Epithelial cell of esophagus (primary cell): ENCODE data around the gene ATXN7.
A peak's percentile ranks its signal among the peaks of the same experiment; 100 is the strongest.

Source experiments
- DNase-seq: peaks from one replicate; pipeline ENCODE4 v3.0.0; 2010; ENCODE audit warnings: low read depth
- H3K4me3 ChIP-seq: 2 replicates; pipeline ENCODE4 v1.5.1; 2011; ENCODE audit warnings: mild to moderate bottlenecking, low read length, control low read depth
- TF ChIP-seq, protein P1 (sequence below): IDR thresholded peaks from 2 replicates; pipeline ENCODE4 v1.5.1; 2011; ENCODE audit warnings: low read depth, mild to moderate bottlenecking, low read length, control low read depth, inconsistent platforms; ENCODE audit not compliant: insufficient read depth; ENCODE audit errors: missing control alignments

Gene ATXN7

DNA sequence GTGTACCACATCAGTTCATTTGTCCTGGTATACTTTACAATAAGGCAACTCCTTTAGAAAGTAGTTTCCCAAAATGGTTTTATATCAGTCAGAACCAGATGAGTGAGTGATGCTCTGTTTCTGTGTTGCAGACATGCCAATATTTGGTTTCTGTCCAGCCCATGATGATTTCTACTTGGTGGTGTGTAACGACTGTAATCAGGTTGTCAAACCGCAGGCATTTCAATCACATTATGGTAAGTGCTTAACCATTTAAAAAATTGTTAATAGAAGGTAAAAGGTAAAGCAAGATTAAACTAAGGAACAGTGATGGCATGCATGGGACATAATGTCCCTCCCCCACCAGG, 88.6 kb downstream of the ATXN7 start:
- H3K4me3 ChIP-seq = no peak overlapping the region
- TF ChIP-seq, protein P1, sequence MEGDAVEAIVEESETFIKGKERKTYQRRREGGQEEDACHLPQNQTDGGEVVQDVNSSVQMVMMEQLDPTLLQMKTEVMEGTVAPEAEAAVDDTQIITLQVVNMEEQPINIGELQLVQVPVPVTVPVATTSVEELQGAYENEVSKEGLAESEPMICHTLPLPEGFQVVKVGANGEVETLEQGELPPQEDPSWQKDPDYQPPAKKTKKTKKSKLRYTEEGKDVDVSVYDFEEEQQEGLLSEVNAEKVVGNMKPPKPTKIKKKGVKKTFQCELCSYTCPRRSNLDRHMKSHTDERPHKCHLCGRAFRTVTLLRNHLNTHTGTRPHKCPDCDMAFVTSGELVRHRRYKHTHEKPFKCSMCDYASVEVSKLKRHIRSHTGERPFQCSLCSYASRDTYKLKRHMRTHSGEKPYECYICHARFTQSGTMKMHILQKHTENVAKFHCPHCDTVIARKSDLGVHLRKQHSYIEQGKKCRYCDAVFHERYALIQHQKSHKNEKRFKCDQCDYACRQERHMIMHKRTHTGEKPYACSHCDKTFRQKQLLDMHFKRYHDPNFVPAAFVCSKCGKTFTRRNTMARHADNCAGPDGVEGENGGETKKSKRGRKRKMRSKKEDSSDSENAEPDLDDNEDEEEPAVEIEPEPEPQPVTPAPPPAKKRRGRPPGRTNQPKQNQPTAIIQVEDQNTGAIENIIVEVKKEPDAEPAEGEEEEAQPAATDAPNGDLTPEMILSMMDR = no peak
- no peak for DNase-seq

DNA sequence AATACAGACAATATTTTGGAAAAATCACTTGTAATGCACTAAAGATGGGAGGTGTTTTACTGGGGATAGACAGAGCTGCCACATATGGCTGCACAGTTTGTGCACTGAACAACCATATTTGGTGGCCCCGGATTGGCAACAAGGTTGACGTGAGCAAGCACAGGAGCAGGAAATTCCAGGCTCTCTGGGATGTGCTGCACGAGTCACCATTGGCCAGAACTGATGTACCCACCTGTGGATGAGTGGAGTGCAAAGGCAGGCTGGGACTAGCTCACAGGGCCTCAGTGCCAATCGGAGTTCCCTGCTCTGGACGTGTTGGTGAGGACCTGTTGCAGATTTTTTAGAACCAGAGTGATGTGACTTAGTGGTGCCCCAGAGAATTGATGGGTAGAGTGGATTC, 90.5 kb downstream of the ATXN7 start:
- peak; percentile 97 for DNase-seq
- TF ChIP-seq, protein P1 = no peak
- H3K4me3 ChIP-seq = no peak overlapping the region

DNA sequence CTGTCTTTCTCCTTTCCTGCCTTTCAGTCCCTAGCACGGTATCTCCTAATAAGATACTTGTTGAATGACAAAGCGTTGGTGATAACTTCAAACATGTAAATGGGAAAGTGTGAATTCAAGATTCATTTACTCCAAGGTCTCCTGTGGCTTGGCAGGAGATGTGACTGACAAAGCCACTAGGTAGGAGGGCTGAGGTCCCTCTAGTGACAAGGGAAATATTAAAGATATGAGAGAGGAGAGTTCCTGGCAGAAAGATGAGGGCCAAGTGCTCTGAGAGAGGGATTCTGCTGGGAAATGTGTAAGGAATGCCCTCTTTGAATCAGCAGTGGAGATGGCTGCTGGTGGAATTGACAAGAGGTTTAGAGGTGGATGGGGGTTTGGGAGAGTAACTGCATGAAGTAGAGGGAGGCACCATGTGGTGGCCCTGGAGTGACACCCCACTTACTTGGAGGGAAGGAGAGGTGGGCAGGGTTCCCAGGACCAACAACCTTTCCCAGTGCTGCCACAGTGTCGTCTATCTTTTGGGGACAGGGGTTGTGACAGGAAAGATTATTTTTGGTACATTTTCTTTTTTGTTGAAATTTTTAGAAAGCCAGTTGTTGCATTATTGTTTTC, 91.5 kb downstream of the ATXN7 start:
- H3K4me3 ChIP-seq = no peak overlapping the region
- TF ChIP-seq, protein P1 = no peak
- DNase-seq = no peak

DNA sequence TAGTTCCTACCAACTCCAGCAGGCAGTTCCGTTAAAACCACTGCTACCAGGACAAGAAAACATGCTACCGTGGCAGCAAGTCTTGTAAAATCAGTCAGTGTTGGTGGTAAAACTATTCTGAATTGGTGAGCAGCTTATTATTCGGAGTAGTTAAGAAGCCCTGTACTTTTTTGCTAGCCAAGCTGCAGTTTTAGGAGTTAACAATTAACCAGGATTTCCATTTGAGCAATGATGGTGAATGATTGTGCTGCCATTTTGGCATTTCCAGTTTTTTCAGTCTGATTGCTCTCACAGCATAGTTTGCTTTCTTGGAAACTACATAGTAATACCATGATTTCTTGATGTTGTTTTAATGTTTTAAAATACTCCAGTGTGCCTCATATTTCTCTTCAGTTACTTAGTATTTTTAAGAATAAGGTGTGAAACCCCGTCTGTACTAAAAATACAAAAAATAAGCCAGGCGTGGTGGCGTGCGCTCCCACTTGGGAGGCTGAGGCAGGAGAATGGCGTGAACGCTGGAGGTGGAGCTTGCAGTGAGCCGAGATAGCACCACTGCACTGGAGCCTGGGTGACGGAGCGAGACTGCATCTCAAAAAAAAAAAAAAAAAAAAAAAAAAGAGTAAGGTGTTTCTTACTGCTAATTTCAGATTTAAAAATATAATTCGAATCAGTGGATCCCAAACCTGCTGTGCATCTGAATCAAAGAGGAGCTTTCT, 92.3 kb downstream of the ATXN7 start:
- TF ChIP-seq, protein P1 = no peak
- H3K4me3 ChIP-seq = no peak overlapping the region
- DNase-seq = no peak

DNA sequence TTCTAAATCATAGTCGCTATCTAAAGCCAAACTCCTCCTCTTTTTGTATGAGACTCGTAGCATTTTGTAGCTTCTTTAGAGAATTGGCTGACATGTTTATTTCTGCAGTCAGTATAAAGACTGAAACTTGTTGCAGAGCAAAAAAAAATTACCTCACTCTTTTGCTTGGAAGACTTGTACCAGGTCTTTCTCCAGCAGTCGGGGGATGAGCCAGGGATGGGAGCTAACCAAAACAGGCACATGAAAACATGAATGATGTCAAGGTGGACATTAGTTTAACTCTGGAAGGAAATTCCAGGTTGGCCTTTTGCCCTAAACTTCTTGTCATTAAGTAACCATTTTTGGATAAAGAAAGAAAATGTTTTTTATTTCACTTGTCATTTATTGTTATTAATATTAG, 95.5 kb downstream of the ATXN7 start:
- no peak for DNase-seq
- H3K4me3 ChIP-seq = no peak overlapping the region
- TF ChIP-seq, protein P1 = no peak

DNA sequence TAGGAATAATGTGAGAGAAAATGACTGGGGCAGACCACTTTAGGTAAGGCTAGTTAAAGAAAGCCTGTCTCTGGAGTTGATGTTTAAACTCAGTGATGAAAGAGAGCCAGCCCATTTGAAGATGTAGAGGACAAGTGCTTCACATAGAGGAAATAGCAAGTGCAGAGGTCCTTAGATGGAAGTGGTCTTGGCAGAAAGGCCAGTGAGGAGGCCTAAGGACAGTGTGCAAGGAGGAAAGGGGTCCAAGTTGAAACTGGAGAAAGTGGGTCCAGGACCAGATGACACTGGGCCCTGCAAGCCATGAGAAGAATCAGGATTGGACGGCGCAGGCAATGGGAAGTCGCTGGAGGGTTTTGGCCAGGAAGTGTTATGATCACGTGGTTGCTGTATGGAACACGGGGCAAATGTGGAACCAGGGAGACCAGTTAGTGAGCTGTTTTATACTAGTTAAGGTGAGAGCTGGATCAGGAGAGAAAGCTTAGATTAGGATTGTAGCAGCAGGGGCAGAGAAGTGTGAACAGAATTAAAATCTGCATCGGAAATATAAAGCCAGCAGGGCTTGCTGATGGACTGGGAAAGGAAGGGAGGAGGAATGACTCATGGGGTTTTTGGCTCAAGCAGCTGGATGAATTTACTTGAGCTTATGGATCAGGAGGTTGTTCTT, 96.5 kb downstream of the ATXN7 start:
- TF ChIP-seq, protein P1 = no peak
- H3K4me3 ChIP-seq = peak overlapping the region; percentile 25
- peak; percentile 80 for DNase-seq
